Ramos (cell line): ENCODE measurements around the gene DKKL1.

Source experiments
- in situ Hi-C: fragments of 300-500 bp; cut with MboI; formaldehyde crosslinking; loops from one replicate; pipeline ENCODE4 v1.14.3; 2022; ENCODE audit warnings: low sequenced_read_pairs; ENCODE audit not compliant: unreplicated experiment

Gene DKKL1

GRCh38 chr19:49391581-49392399 is 28.1 kb downstream of the DKKL1 start:
- in situ Hi-C loops, result loop anchor here (5.0 kb wide), 1 partner anchor 46 kb away; no protein-coding TSS in a partner anchor

- in situ Hi-C loops, result loop anchor here (5.0 kb wide), 1 partner anchor 43 kb away; no protein-coding TSS in a partner anchor
Measured at GRCh38 chr19:49393881-49394280, 30.2 kb downstream of the DKKL1 start.

GRCh38 chr19:49395581-49396407 is 32.1 kb downstream of the DKKL1 start:
- in situ Hi-C loops, result no loop called here

- in situ Hi-C loops, result no loop called here
Measured at GRCh38 chr19:49396738-49397505, 33.2 kb downstream of the DKKL1 start.

GRCh38 chr19:49398001-49398615 is 34.4 kb downstream of the DKKL1 start:
- in situ Hi-C loops, result no loop called here

GRCh38 chr19:49398931-49399330 is 35.3 kb downstream of the DKKL1 start:
- in situ Hi-C loops, result no loop called here

GRCh38 chr19:49400029-49400428 is 36.4 kb downstream of the DKKL1 start:
- in situ Hi-C loops, result no loop called here

- in situ Hi-C loops, result no loop called here
Measured at GRCh38 chr19:49403404-49404187, 39.9 kb downstream of the DKKL1 start.

GRCh38 chr19:49407079-49407478 is 43.4 kb downstream of the DKKL1 start:
- in situ Hi-C loops, result no loop called here

- in situ Hi-C loops, result no loop called here
Measured at GRCh38 chr19:49407482-49408015, 43.9 kb downstream of the DKKL1 start.

GRCh38 chr19:49408816-49409440 is 45.3 kb downstream of the DKKL1 start:
- in situ Hi-C loops, result no loop called here

GRCh38 chr19:49409441-49410029 is 45.9 kb downstream of the DKKL1 start:
- in situ Hi-C loops, result no loop called here

- in situ Hi-C loops, result no loop called here
Measured at GRCh38 chr19:49411681-49412326, 48.1 kb downstream of the DKKL1 start.

GRCh38 chr19:49413348-49413747 is 49.7 kb downstream of the DKKL1 start:
- in situ Hi-C loops, result no loop called here

- in situ Hi-C loops, result no loop called here
Measured at GRCh38 chr19:49414256-49414655, 50.6 kb downstream of the DKKL1 start.

GRCh38 chr19:49415102-49415809 is 51.6 kb downstream of the DKKL1 start:
- in situ Hi-C loops, result no loop called here

GRCh38 chr19:49415810-49416200 is 52.1 kb downstream of the DKKL1 start:
- in situ Hi-C loops, result no loop called here
